Neural crest cell (in vitro differentiated cells): ENCODE results near the gene TLE5. TPM values are rescaled to one million over a fixed set of nuclear protein-coding genes. Genes with fewer than 3 reads are reported as not detected.
A peak's percentile ranks its signal among the peaks of the same experiment; 100 is the strongest.

ENCODE experiments used
- DNase-seq: peaks from one replicate; pipeline ENCODE4 v3.0.0; 2021; ENCODE audit warnings: low read depth, mixed read lengths, low spot score
- H3K27ac Mint-ChIP-seq: one replicate; pipeline ENCODE4 v1.8.0; 2021; ENCODE audit warnings: mild to moderate bottlenecking, mixed read lengths; ENCODE audit not compliant: unreplicated experiment
- H3K27me3 Mint-ChIP-seq: 2 replicates; pipeline ENCODE4 v1.8.0; 2021; ENCODE audit warnings: low read depth, mild to moderate bottlenecking, mixed read lengths
- H3K36me3 Mint-ChIP-seq: 2 replicates; pipeline ENCODE4 v1.8.0; 2021; ENCODE audit warnings: low read depth, mild to moderate bottlenecking, mixed read lengths
- H3K4me1 Mint-ChIP-seq: 2 replicates; pipeline ENCODE4 v1.8.0; 2021; ENCODE audit warnings: mixed read lengths
- H3K4me3 Mint-ChIP-seq: one replicate; pipeline ENCODE4 v1.8.0; 2021; ENCODE audit warnings: mild to moderate bottlenecking, mixed read lengths
- H3K9me3 Mint-ChIP-seq: 2 replicates; pipeline ENCODE4 v1.8.0; 2021; ENCODE audit warnings: mixed read lengths
- CTCF ChIP-seq: fragments of 200-600 bp; sonication (generic); conservative IDR thresholded peaks from 2 replicates; pipeline ENCODE4 v1.5.0; 2021; ENCODE audit warnings: antibody characterized with exemption, mild to moderate bottlenecking
- total RNA-seq: library from RNA; stranded (reverse); gene quantifications from 2 replicates; pipeline ENCODE4 v1.2.1, GENCODE V29; 2021

Gene TLE5
- total RNA-seq, 1 donor from 2014 or later, result 247 TPM

- no peak for DNase-seq
- Mint-ChIP-seq H3K27me3 (no peaks in the 10 kb centered on the region), H3K36me3 (no peaks in the 10 kb centered on the region), H3K9me3 (no peaks in the 10 kb centered on the region), H3K4me3 (no peak overlapping the region), H3K27ac (no peak overlapping the region), H3K4me1 (peaks cover 11% of the 10 kb centered on the region)
- TF ChIP-seq CTCF, result no peak
Measured at GRCh38 chr19:3100747-3101730, 38.7 kb upstream of the TLE5 start.

- H3K4me3 Mint-ChIP-seq, result no peak overlapping the region
- no peak for DNase-seq
- H3K27ac Mint-ChIP-seq, result no peak overlapping the region
- H3K27me3 Mint-ChIP-seq, result no peaks in the 10 kb centered on the region
- no peaks in the 10 kb centered on the region for H3K9me3 Mint-ChIP-seq
- no peak for TF ChIP-seq CTCF
- H3K4me1 Mint-ChIP-seq, result peaks cover 18% of the 10 kb centered on the region
- H3K36me3 Mint-ChIP-seq, result no peaks in the 10 kb centered on the region
Measured at GRCh38 chr19:3100331-3100730, 38.0 kb upstream of the TLE5 start.

GRCh38 chr19:3099347-3100145 is 37.3 kb upstream of the TLE5 start:
- Mint-ChIP-seq H3K27me3 (no peaks in the 10 kb centered on the region), H3K36me3 (no peaks in the 10 kb centered on the region), H3K4me1 (peaks cover 22% of the 10 kb centered on the region), H3K9me3 (no peaks in the 10 kb centered on the region), H3K4me3 (peak overlapping the region; percentile 47), H3K27ac (no peak overlapping the region)
- no peak for DNase-seq
- no peak for TF ChIP-seq CTCF

GRCh38 chr19:3098515-3099346 is 36.4 kb upstream of the TLE5 start:
- H3K27me3 Mint-ChIP-seq, result no peaks in the 10 kb centered on the region
- H3K4me1 Mint-ChIP-seq, result peaks cover 16% of the 10 kb centered on the region
- H3K36me3 Mint-ChIP-seq, result no peaks in the 10 kb centered on the region
- no peak for DNase-seq
- H3K9me3 Mint-ChIP-seq, result no peaks in the 10 kb centered on the region
- H3K27ac Mint-ChIP-seq, result peak overlapping the region; percentile 83
- TF ChIP-seq CTCF, result no peak
- H3K4me3 Mint-ChIP-seq, result peak overlapping the region; percentile 62

- Mint-ChIP-seq H3K27me3 (no peaks in the 10 kb centered on the region), H3K9me3 (no peaks in the 10 kb centered on the region), H3K4me1 (peaks cover 16% of the 10 kb centered on the region), H3K4me3 (peak overlapping the region; percentile 62), H3K27ac (no peak overlapping the region), H3K36me3 (no peaks in the 10 kb centered on the region)
- DNase-seq, result no peak
- TF ChIP-seq CTCF, result no peak
Measured at GRCh38 chr19:3098141-3098514, 35.8 kb upstream of the TLE5 start.
